Trophoblast cell (in vitro differentiated cells and primary cell): ENCODE results near the gene DNAJC4.

ENCODE experiments used
- DNase-seq, 2 donors: peaks; one replicate each; pipeline ENCODE4 v3.0.0-alpha.2; 2016
- H2AFZ ChIP-seq: 2 replicates; pipeline ENCODE4 v1.6.1; 2013; ENCODE audit warnings: low read length, moderate library complexity, mild to moderate bottlenecking; ENCODE audit not compliant: insufficient read depth, poor library complexity
- H2AK5ac ChIP-seq: 2 replicates; pipeline ENCODE4 v1.6.1; 2013; ENCODE audit warnings: mild to moderate bottlenecking, low read length
- H2BK120ac ChIP-seq: 2 replicates; pipeline ENCODE4 v1.6.1; 2013; ENCODE audit warnings: low read length, mild to moderate bottlenecking, moderate library complexity; ENCODE audit not compliant: insufficient read depth, poor library complexity
- H2BK12ac ChIP-seq: 2 replicates; pipeline ENCODE4 v1.6.1; 2013; ENCODE audit warnings: mild to moderate bottlenecking, low read length, moderate library complexity
- H2BK5ac ChIP-seq: 2 replicates; pipeline ENCODE4 v1.6.1; 2013; ENCODE audit warnings: low read length, low read depth, moderate library complexity, mild to moderate bottlenecking; ENCODE audit not compliant: poor library complexity
- H3K14ac ChIP-seq: 2 replicates; pipeline ENCODE4 v1.6.1; 2013; ENCODE audit warnings: mild to moderate bottlenecking, low read length
- H3K18ac ChIP-seq: 2 replicates; pipeline ENCODE4 v1.6.1; 2013; ENCODE audit warnings: mild to moderate bottlenecking, low read length
- H3K23ac ChIP-seq: 2 replicates; pipeline ENCODE4 v1.6.1; 2013; ENCODE audit warnings: low read length
- H3K27ac ChIP-seq: 2 replicates; pipeline ENCODE4 v1.5.1; 2013; ENCODE audit warnings: low read depth, mild to moderate bottlenecking, inconsistent platforms, low read length, moderate library complexity
- H3K27me3 ChIP-seq: 2 replicates; pipeline ENCODE4 v1.6.1; 2013; ENCODE audit warnings: inconsistent platforms, mild to moderate bottlenecking, low read length, moderate library complexity; ENCODE audit not compliant: insufficient read depth
- H3K36me3 ChIP-seq, 2 experiments: 1 replicate in 1 of 2; 2 replicates in 1 of 2; pipeline ENCODE4 v1.6.1; 2013; ENCODE audit warnings: low read length in 2 of 2, mild to moderate bottlenecking in 2 of 2, moderate library complexity in 1 of 2; ENCODE audit not compliant: insufficient read depth in 2 of 2, control insufficient read depth in 1 of 2
- H3K4ac ChIP-seq: 2 replicates; pipeline ENCODE4 v1.6.1; 2013; ENCODE audit warnings: low read depth, mild to moderate bottlenecking, low read length, moderate library complexity
- H3K4me1 ChIP-seq, 2 experiments: 1 replicate in 1 of 2; 2 replicates in 1 of 2; pipeline ENCODE4 v1.6.1; 2013; ENCODE audit warnings: low read length in 2 of 2, mild to moderate bottlenecking in 2 of 2, moderate library complexity in 1 of 2; ENCODE audit not compliant: insufficient read depth in 2 of 2, control insufficient read depth in 1 of 2
- H3K4me2 ChIP-seq: 2 replicates; pipeline ENCODE4 v1.6.1; 2013; ENCODE audit warnings: inconsistent platforms, mild to moderate bottlenecking, low read length, moderate library complexity
- H3K4me3 ChIP-seq: 2 replicates; pipeline ENCODE4 v1.5.1; 2013; ENCODE audit warnings: mild to moderate bottlenecking, low read depth, low read length, inconsistent platforms
- H3K79me1 ChIP-seq: one replicate; pipeline ENCODE4 v1.6.1; 2013; ENCODE audit warnings: low read length
- H3K79me2 ChIP-seq: 2 replicates; pipeline ENCODE4 v1.6.1; 2013; ENCODE audit warnings: low read length, mild to moderate bottlenecking; ENCODE audit not compliant: control insufficient read depth, insufficient read depth, poor library complexity
- H3K9ac ChIP-seq: 2 replicates; pipeline ENCODE4 v1.6.1; 2013; ENCODE audit warnings: mild to moderate bottlenecking, low read length
- H3K9me3 ChIP-seq: 2 replicates; pipeline ENCODE4 v1.6.1; 2013; ENCODE audit warnings: low read depth, mild to moderate bottlenecking, control low read depth, inconsistent platforms, low read length; ENCODE audit not compliant: insufficient read depth
- H4K12ac ChIP-seq: 2 replicates; pipeline ENCODE4 v1.6.1; 2013; ENCODE audit warnings: low read depth, mild to moderate bottlenecking, low read length, moderate library complexity
- H4K8ac ChIP-seq: 2 replicates; pipeline ENCODE4 v1.6.1; 2013; ENCODE audit warnings: low read depth, mild to moderate bottlenecking, low read length, moderate library complexity
- H4K91ac ChIP-seq: one replicate; pipeline ENCODE4 v1.6.1; 2013; ENCODE audit warnings: low read depth, mild to moderate bottlenecking, low read length, moderate library complexity
- WGBS: extraction: QIAGEN DNeasy Blood & Tissue Kit; methylation state at CpG from one replicate; pipeline ENCODE4 v1.1.7; 2013; ENCODE audit warnings: missing lambda C conversion rate; ENCODE audit not compliant: insufficient read length, insufficient coverage; ENCODE audit errors: extremely low coverage; 5-methylcytosine and 5-hydroxymethylcytosine counted together

The DNAJC4 gene

DNA sequence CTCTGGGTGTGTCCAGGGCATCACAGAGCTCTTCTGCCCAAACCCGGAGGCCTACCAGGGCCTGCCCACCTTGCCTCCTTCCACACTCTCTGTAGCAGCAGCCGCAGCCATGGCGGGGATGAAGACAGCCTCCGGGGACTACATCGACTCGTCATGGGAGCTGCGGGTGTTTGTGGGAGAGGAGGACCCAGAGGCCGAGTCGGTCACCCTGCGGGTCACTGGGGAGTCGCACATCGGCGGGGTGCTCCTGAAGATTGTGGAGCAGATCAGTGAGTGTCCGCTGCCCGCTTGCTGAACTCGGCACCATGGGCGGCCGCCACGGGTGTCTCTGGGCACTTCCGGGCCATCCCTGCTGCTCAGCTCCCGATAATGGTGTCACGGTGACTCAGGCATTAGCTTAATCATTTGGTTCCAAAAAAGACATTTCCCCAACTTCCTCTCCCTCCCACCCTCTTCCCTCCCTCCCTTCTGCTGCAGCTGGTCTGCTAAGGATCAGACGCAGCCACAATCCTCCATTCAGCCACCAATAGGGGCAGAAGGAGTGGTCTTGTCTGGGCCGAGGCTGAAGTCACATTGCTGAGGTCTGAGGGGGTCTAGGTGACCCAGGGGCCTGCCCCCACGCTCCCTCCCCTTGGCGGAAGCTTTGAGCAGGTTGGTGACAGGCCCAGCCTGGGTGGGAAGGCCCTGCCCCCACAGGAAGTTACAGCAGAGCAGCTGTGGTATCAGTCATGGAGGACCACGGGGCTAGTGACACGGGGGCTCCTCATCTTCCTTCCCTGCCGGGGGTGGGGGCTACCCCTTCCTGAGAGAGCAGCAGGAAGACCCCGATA, 22.9 kb upstream of the DNAJC4 start:
- no peak overlapping the region for H2BK12ac ChIP-seq
- H3K4me3 ChIP-seq: no peak overlapping the region
- no peak overlapping the region for H3K27ac ChIP-seq
- no peak overlapping the region for H3K23ac ChIP-seq
- no peak overlapping the region for H3K9ac ChIP-seq
- H3K4ac ChIP-seq: no peak overlapping the region
- no peak overlapping the region for H4K8ac ChIP-seq
- no peak overlapping the region for H3K18ac ChIP-seq
- H4K91ac ChIP-seq: no peak overlapping the region
- H2AFZ ChIP-seq: no peak overlapping the region
- H3K14ac ChIP-seq: no peak overlapping the region
- H3K27me3 ChIP-seq: no peaks in the 10 kb centered on the region
- H3K9me3 ChIP-seq: no peaks in the 10 kb centered on the region
- no peak overlapping the region for H2BK5ac ChIP-seq
- no peak overlapping the region for H4K12ac ChIP-seq
- H2BK120ac ChIP-seq: no peak overlapping the region
- H3K79me1 ChIP-seq: no peaks in the 10 kb centered on the region
- peak in 1 of 2 donors; percentile 28 for DNase-seq
- peaks cover 58 to 67% of the 10 kb centered on the region in 2 experiments for H3K36me3 ChIP-seq
- H3K79me2 ChIP-seq: no peaks in the 10 kb centered on the region
- peaks cover 0 to 7% of the 10 kb centered on the region in 2 experiments for H3K4me1 ChIP-seq
- H3K4me2 ChIP-seq: no peak overlapping the region
- H2AK5ac ChIP-seq: no peak overlapping the region
- no CpG with 5 or more reads among the region's 30 CpGs for WGBS

DNA sequence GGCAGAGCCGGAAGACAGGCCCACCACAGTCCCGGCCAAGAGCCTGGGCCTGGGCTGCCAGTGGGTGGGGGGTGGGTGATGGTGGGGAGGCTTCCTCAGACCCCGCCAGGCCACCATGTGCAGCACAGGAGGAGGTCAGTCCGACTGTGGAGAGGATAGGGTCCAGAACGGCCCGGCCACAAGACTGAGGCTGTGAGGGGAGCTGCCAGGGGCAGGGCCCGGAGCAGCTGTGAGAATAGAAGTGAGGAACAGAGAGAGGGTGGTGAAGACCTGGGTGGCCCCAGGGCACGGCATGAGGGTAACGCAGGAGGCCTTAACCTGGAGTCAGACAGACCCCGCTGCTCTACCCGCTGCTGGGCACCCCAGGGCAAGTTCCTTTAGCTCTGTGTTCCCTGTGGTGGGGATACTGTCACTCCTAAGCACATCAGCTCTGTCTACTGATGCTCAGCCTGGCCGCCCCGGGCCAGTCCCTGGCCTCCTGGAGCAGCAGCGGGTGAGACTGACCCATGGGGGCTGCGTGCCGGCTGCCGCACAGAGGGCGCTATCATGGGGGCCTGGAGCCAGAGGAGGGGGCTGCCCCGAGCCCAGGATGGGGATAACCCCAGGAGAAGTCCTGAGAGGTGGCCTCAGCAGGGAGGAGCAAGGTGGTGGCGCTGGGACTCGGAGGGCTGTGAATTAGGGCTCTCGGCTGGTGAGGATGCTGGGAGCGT, 22.1 kb upstream of the DNAJC4 start:
- Histone ChIP-seq H3K14ac (no peak overlapping the region), H3K4me1 (peaks cover 0 to 7% of the 10 kb centered on the region in 2 experiments), H2BK12ac (no peak overlapping the region), H4K8ac (no peak overlapping the region), H2AFZ (no peak overlapping the region), H4K91ac (no peak overlapping the region), H4K12ac (peak overlapping the region; percentile 26), H3K23ac (no peak overlapping the region), H3K4ac (no peak overlapping the region), H2BK5ac (no peak overlapping the region), H3K4me3 (no peak overlapping the region), H3K18ac (no peak overlapping the region), H3K79me1 (no peaks in the 10 kb centered on the region), H3K9ac (no peak overlapping the region), H3K27me3 (no peaks in the 10 kb centered on the region), H3K9me3 (no peaks in the 10 kb centered on the region), H2BK120ac (no peak overlapping the region), H3K79me2 (no peaks in the 10 kb centered on the region), H3K4me2 (no peak overlapping the region), H3K36me3 (peaks cover 51 to 60% of the 10 kb centered on the region in 2 experiments), H3K27ac (no peak overlapping the region), H2AK5ac (no peak overlapping the region)
- WGBS: no CpG with 5 or more reads among the region's 23 CpGs
- DNase-seq: no peak

DNA sequence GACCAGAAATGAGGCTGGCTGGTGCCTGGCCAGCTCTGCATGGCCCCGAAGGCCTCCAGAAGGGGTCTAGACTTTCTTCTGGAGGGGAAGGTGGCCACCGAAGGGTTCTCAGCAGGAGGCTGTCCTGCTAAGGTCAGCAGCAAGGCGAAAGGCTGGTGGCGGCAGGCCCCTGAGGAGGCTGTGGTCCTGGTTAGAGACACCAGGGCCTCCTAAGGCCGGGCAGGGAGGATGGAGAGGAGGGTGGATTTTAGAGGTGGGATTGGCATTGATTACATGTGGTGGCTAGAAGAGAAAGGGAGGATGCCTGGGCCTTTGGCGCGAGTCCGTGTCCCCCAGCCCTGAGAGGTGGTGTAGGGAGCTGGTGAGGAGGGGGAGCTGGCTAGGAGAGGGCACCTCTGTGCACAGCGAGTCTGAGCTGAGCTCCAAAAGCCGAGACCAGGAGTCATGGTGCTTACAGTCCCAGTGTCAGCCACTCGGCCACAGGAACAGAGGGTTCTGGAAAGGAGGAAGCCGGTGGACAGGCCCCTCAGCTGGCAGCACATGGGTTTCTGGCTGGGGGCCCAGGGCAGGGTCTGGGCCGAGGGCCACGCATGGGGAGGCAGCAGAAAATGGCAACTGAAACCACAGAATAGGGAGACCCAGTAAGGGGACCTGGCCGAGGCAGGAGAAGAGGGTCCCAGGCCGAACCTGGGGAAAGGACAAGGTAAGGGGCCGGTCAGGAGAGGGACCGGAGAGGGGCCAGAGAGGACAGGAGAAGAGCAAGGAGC, 21.4 kb upstream of the DNAJC4 start:
- no CpG with 5 or more reads among the region's 18 CpGs for WGBS
- no peak overlapping the region for H3K18ac ChIP-seq
- no peak overlapping the region for H3K27ac ChIP-seq
- H3K27me3 ChIP-seq: no peaks in the 10 kb centered on the region
- H2BK120ac ChIP-seq: no peak overlapping the region
- H3K4me2 ChIP-seq: no peak overlapping the region
- no peak overlapping the region for H2AK5ac ChIP-seq
- H3K79me2 ChIP-seq: no peaks in the 10 kb centered on the region
- no peak overlapping the region for H2BK5ac ChIP-seq
- no peak overlapping the region for H4K8ac ChIP-seq
- H3K23ac ChIP-seq: no peak overlapping the region
- no peak overlapping the region for H2BK12ac ChIP-seq
- no peak overlapping the region for H3K14ac ChIP-seq
- no peak overlapping the region for H3K4ac ChIP-seq
- H2AFZ ChIP-seq: no peak overlapping the region
- H3K9me3 ChIP-seq: no peaks in the 10 kb centered on the region
- H3K36me3 ChIP-seq: peaks cover 44 to 52% of the 10 kb centered on the region in 2 experiments
- H4K12ac ChIP-seq: no peak overlapping the region
- H3K4me1 ChIP-seq: peaks cover 0 to 7% of the 10 kb centered on the region in 2 experiments
- no peak overlapping the region for H4K91ac ChIP-seq
- no peaks in the 10 kb centered on the region for H3K79me1 ChIP-seq
- H3K4me3 ChIP-seq: no peak overlapping the region
- H3K9ac ChIP-seq: no peak overlapping the region
- DNase-seq: no peak

DNA sequence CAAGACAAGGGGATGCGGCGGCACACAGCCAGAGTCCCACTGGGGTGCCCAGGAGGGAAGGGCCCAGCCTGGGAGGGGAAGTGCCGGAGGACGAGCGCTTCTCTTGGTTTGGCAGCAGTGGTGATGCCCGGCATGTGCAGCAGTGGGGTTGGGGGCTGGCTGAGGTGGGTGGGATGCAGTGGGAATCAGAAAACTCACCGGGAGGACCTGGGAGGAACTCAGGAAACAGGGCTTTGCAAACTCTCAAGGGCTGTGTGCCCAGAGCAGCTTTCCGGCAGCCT, 20.8 kb upstream of the DNAJC4 start:
- H3K36me3 ChIP-seq: peaks cover 38 to 47% of the 10 kb centered on the region in 2 experiments
- no peak overlapping the region for H3K18ac ChIP-seq
- H3K14ac ChIP-seq: no peak overlapping the region
- H4K12ac ChIP-seq: no peak overlapping the region
- H3K23ac ChIP-seq: no peak overlapping the region
- no peak overlapping the region for H2BK120ac ChIP-seq
- no peaks in the 10 kb centered on the region for H3K79me1 ChIP-seq
- H2AK5ac ChIP-seq: no peak overlapping the region
- no peaks in the 10 kb centered on the region for H3K27me3 ChIP-seq
- no peak overlapping the region for H2BK5ac ChIP-seq
- no peak overlapping the region for H3K4me2 ChIP-seq
- no peak overlapping the region for H2AFZ ChIP-seq
- H3K9me3 ChIP-seq: no peaks in the 10 kb centered on the region
- H2BK12ac ChIP-seq: no peak overlapping the region
- DNase-seq: no peak
- no peak overlapping the region for H4K91ac ChIP-seq
- no peak overlapping the region for H3K9ac ChIP-seq
- no peak overlapping the region for H3K4ac ChIP-seq
- no peak overlapping the region for H3K4me3 ChIP-seq
- WGBS: no CpG with 5 or more reads among the region's 8 CpGs
- H3K79me2 ChIP-seq: no peaks in the 10 kb centered on the region
- no peak overlapping the region for H4K8ac ChIP-seq
- no peak overlapping the region for H3K27ac ChIP-seq
- H3K4me1 ChIP-seq: peaks cover 0 to 7% of the 10 kb centered on the region in 2 experiments
